Mesenchymal stem cell (in vitro differentiated cells and primary cell): ENCODE measurements around the gene TIPARP.

Experiments used
- DNase-seq: peaks from one replicate; pipeline ENCODE4 v3.0.0-alpha.2; 2013
- H2AFZ ChIP-seq: one replicate; pipeline ENCODE4 v1.6.1; 2013; ENCODE audit warnings: low read depth, mild to moderate bottlenecking, control low read depth, inconsistent platforms, low read length, moderate library complexity
- H2AK5ac ChIP-seq: 2 replicates; pipeline ENCODE4 v1.6.1; 2013; ENCODE audit warnings: low read length, moderate library complexity, mild to moderate bottlenecking, inconsistent platforms; ENCODE audit not compliant: severe bottlenecking
- H2BK120ac ChIP-seq: one replicate; pipeline ENCODE4 v1.6.1; 2013; ENCODE audit warnings: low read depth, mild to moderate bottlenecking, inconsistent platforms, low read length, moderate library complexity
- H2BK12ac ChIP-seq, 2 experiments: one replicate each; pipeline ENCODE4 v1.6.1; 2013; ENCODE audit warnings: inconsistent platforms in 2 of 2, low read length in 2 of 2, mild to moderate bottlenecking in 2 of 2, moderate library complexity in 2 of 2, control low read depth in 1 of 2
- H2BK15ac ChIP-seq: one replicate; pipeline ENCODE4 v1.6.1; 2013; ENCODE audit warnings: mild to moderate bottlenecking, low read depth, inconsistent platforms; ENCODE audit not compliant: poor library complexity, severe bottlenecking
- H2BK5ac ChIP-seq: 2 replicates; pipeline ENCODE4 v1.6.1; 2013; ENCODE audit warnings: low read depth, mild to moderate bottlenecking, low read length, control low read depth, inconsistent platforms; ENCODE audit not compliant: poor library complexity, severe bottlenecking
- H3K14ac ChIP-seq, 2 experiments: one replicate each; pipeline ENCODE4 v1.6.1; 2013; ENCODE audit warnings: inconsistent platforms in 2 of 2, low read length in 2 of 2, control low read depth in 1 of 2, mild to moderate bottlenecking in 1 of 2, moderate library complexity in 1 of 2
- H3K18ac ChIP-seq, 2 experiments: one replicate each; pipeline ENCODE4 v1.6.1; 2013; ENCODE audit warnings: inconsistent platforms in 2 of 2, low read length in 2 of 2, control low read depth in 1 of 2, low read depth in 1 of 2, mild to moderate bottlenecking in 1 of 2
- H3K23ac ChIP-seq, 2 experiments: one replicate each; pipeline ENCODE4 v1.6.1; 2013; ENCODE audit warnings: inconsistent platforms in 2 of 2, low read length in 2 of 2, mild to moderate bottlenecking in 2 of 2, moderate library complexity in 2 of 2, control low read depth in 1 of 2
- H3K27ac ChIP-seq: 2 replicates; pipeline ENCODE4 v1.5.1; 2013; ENCODE audit warnings: mild to moderate bottlenecking, moderate library complexity, low read length, control low read depth, inconsistent platforms; ENCODE audit not compliant: poor library complexity, severe bottlenecking
- H3K27me3 ChIP-seq, 2 experiments: 2 replicates each; pipeline versions ENCODE4 v1.6.1 to v1.7.0; 2013; ENCODE audit warnings: low read length in 2 of 2, mild to moderate bottlenecking in 2 of 2, moderate library complexity in 2 of 2, control low read depth in 1 of 2, inconsistent platforms in 1 of 2; ENCODE audit not compliant: control insufficient read depth in 1 of 2, insufficient read depth in 1 of 2
- H3K36me3 ChIP-seq, 2 experiments: 2 replicates each; pipeline versions ENCODE4 v1.6.1 to v1.7.0; 2013; ENCODE audit warnings: low read length in 2 of 2, control low read depth in 1 of 2, inconsistent platforms in 1 of 2, low read depth in 1 of 2, mild to moderate bottlenecking in 1 of 2; ENCODE audit not compliant: insufficient read depth in 2 of 2, control insufficient read depth in 1 of 2
- H3K4ac ChIP-seq, 2 experiments: one replicate each; pipeline ENCODE4 v1.6.1; 2013; ENCODE audit warnings: inconsistent platforms in 2 of 2, low read length in 2 of 2, mild to moderate bottlenecking in 2 of 2, moderate library complexity in 2 of 2, control low read depth in 1 of 2, low read depth in 1 of 2
- H3K4me1 ChIP-seq: 2 replicates; pipeline ENCODE4 v1.6.1; 2013; ENCODE audit warnings: low read depth, low read length, control low read depth; ENCODE audit not compliant: control insufficient read depth, insufficient read depth
- H3K4me2 ChIP-seq: 2 replicates; pipeline ENCODE4 v1.6.1; 2013; ENCODE audit warnings: low read length, mild to moderate bottlenecking, inconsistent platforms; ENCODE audit not compliant: poor library complexity, severe bottlenecking
- H3K4me3 ChIP-seq, 2 experiments: 2 replicates each; pipeline versions ENCODE4 v1.5.1 to v1.7.0; 2013; ENCODE audit warnings: low read length in 2 of 2, mild to moderate bottlenecking in 2 of 2, control low read depth in 1 of 2, low read depth in 1 of 2; ENCODE audit not compliant: insufficient read depth in 1 of 2
- H3K79me1 ChIP-seq: replicated peaks from 2 replicates; pipeline ENCODE4 v1.6.1; 2013; ENCODE audit warnings: mild to moderate bottlenecking, control low read depth, low read length, inconsistent platforms; ENCODE audit not compliant: poor library complexity, severe bottlenecking
- H3K9ac ChIP-seq: 2 replicates; pipeline ENCODE4 v1.7.0; 2013; ENCODE audit warnings: mild to moderate bottlenecking, low read length, moderate library complexity
- H3K9me3 ChIP-seq: 2 replicates; pipeline ENCODE4 v1.7.0; 2013; ENCODE audit warnings: mild to moderate bottlenecking, low read length; ENCODE audit not compliant: control insufficient read depth
- H4K8ac ChIP-seq: one replicate; pipeline ENCODE4 v1.6.1; 2013; ENCODE audit warnings: inconsistent platforms, mild to moderate bottlenecking, low read length, moderate library complexity
- H4K91ac ChIP-seq: one replicate; pipeline ENCODE4 v1.6.1; 2013; ENCODE audit warnings: mild to moderate bottlenecking, low read length, inconsistent platforms
- WGBS: methylation state at CpG from one replicate; pipeline ENCODE4 v1.1.7; 2013; ENCODE audit warnings: mixed read lengths; 5-methylcytosine and 5-hydroxymethylcytosine counted together

The TIPARP gene

GRCh38 chr3:156680243-156680914 is 6.0 kb downstream of the TIPARP start:
- WGBS: no CpG with 5 or more reads among the region's 2 CpGs
- no peaks in the 10 kb centered on the region for H3K9me3 ChIP-seq
- peaks cover 5 to 33% of the 10 kb centered on the region in 2 experiments for H3K36me3 ChIP-seq
- no peak overlapping the region for H2AK5ac ChIP-seq
- no peak overlapping the region for H2BK15ac ChIP-seq
- no peaks in the 10 kb centered on the region for H3K79me1 ChIP-seq
- peak overlapping the region in 1 of 2 experiments; percentile 2 for H3K4me3 ChIP-seq
- H3K9ac ChIP-seq: peak overlapping the region; percentile 81
- H3K4ac ChIP-seq: no peak overlapping the region
- no peak overlapping the region for H3K14ac ChIP-seq
- H2BK12ac ChIP-seq: no peak overlapping the region
- H4K8ac ChIP-seq: no peak overlapping the region
- H2BK120ac ChIP-seq: no peak overlapping the region
- no peak overlapping the region for H2BK5ac ChIP-seq
- H3K27me3 ChIP-seq: no peaks in the 10 kb centered on the region
- peak; percentile 78 for DNase-seq
- H2AFZ ChIP-seq: no peak overlapping the region
- H3K4me2 ChIP-seq: no peak overlapping the region
- no peak overlapping the region for H3K27ac ChIP-seq
- no peak overlapping the region for H3K18ac ChIP-seq
- H3K23ac ChIP-seq: no peak overlapping the region
- no peak overlapping the region for H4K91ac ChIP-seq
- H3K4me1 ChIP-seq: peaks cover 2% of the 10 kb centered on the region

GRCh38 chr3:156681002-156681401 is 6.6 kb downstream of the TIPARP start:
- peaks cover 4% of the 10 kb centered on the region for H3K4me1 ChIP-seq
- 23% methylated on average over 4 of the region's 4 CpGs for WGBS
- no peak overlapping the region for H3K23ac ChIP-seq
- H3K14ac ChIP-seq: no peak overlapping the region
- peak overlapping the region; percentile 81 for H3K9ac ChIP-seq
- no peak overlapping the region for H2AK5ac ChIP-seq
- H2BK12ac ChIP-seq: no peak overlapping the region
- no peak overlapping the region for H2BK15ac ChIP-seq
- peak overlapping the region in 1 of 2 experiments; percentile 14 for H3K4me3 ChIP-seq
- H3K36me3 ChIP-seq: peaks cover 5 to 33% of the 10 kb centered on the region in 2 experiments
- no peaks in the 10 kb centered on the region for H3K9me3 ChIP-seq
- H4K91ac ChIP-seq: no peak overlapping the region
- peak; percentile 98 for DNase-seq
- no peaks in the 10 kb centered on the region for H3K79me1 ChIP-seq
- H3K27me3 ChIP-seq: no peaks in the 10 kb centered on the region
- no peak overlapping the region for H4K8ac ChIP-seq
- no peak overlapping the region for H2BK120ac ChIP-seq
- H2BK5ac ChIP-seq: no peak overlapping the region
- peak overlapping the region; percentile 18 for H3K4me2 ChIP-seq
- H2AFZ ChIP-seq: no peak overlapping the region
- no peak overlapping the region for H3K18ac ChIP-seq
- peak overlapping the region; percentile 18 for H3K27ac ChIP-seq
- H3K4ac ChIP-seq: no peak overlapping the region

GRCh38 chr3:156682501-156682900 is 8.1 kb downstream of the TIPARP start:
- Histone ChIP-seq H4K8ac (no peak overlapping the region), H3K36me3 (peaks cover 5 to 33% of the 10 kb centered on the region in 2 experiments), H3K27ac (no peak overlapping the region), H3K14ac (no peak overlapping the region), H2BK12ac (no peak overlapping the region), H3K18ac (no peak overlapping the region), H3K4me2 (no peak overlapping the region), H3K4ac (no peak overlapping the region), H3K4me3 (no peak overlapping the region), H2BK5ac (no peak overlapping the region), H2AK5ac (no peak overlapping the region), H2BK120ac (no peak overlapping the region), H3K4me1 (peaks cover 4% of the 10 kb centered on the region), H2AFZ (no peak overlapping the region), H3K9ac (peak overlapping the region; percentile 81), H2BK15ac (no peak overlapping the region), H3K27me3 (no peaks in the 10 kb centered on the region), H4K91ac (no peak overlapping the region), H3K79me1 (no peaks in the 10 kb centered on the region), H3K23ac (no peak overlapping the region), H3K9me3 (no peaks in the 10 kb centered on the region)
- DNase-seq: peak; percentile 48
- WGBS: 95% methylated on average over 1 of the region's 1 CpG

GRCh38 chr3:156682963-156683362 is 8.6 kb downstream of the TIPARP start:
- Histone ChIP-seq H3K4ac (no peak overlapping the region), H3K27me3 (no peaks in the 10 kb centered on the region), H3K18ac (no peak overlapping the region), H2BK5ac (no peak overlapping the region), H2AFZ (no peak overlapping the region), H2AK5ac (no peak overlapping the region), H2BK120ac (no peak overlapping the region), H3K4me2 (no peak overlapping the region), H3K9me3 (no peaks in the 10 kb centered on the region), H3K9ac (peak overlapping the region; percentile 81), H4K8ac (no peak overlapping the region), H3K4me1 (peaks cover 4% of the 10 kb centered on the region), H4K91ac (no peak overlapping the region), H3K23ac (no peak overlapping the region), H2BK12ac (no peak overlapping the region), H3K79me1 (no peaks in the 10 kb centered on the region), H2BK15ac (no peak overlapping the region), H3K27ac (no peak overlapping the region), H3K4me3 (no peak overlapping the region), H3K36me3 (peaks cover 4 to 28% of the 10 kb centered on the region in 2 experiments), H3K14ac (no peak overlapping the region)
- DNase-seq: no peak
